AG09319 (cell line): ENCODE results near the gene UNC5C.

Source experiments
- DNase-seq: peaks from one replicate; pipeline ENCODE4 v3.0.0-alpha.2; 2010; ENCODE audit warnings: low read depth; ENCODE audit errors: extremely low read depth
- TF ChIP-seq, protein P1 (sequence below): IDR thresholded peaks from 2 replicates; pipeline ENCODE4 v1.5.1; 2011; ENCODE audit warnings: low read depth, mild to moderate bottlenecking, inconsistent platforms, low read length, moderate library complexity

The UNC5C gene

DNA sequence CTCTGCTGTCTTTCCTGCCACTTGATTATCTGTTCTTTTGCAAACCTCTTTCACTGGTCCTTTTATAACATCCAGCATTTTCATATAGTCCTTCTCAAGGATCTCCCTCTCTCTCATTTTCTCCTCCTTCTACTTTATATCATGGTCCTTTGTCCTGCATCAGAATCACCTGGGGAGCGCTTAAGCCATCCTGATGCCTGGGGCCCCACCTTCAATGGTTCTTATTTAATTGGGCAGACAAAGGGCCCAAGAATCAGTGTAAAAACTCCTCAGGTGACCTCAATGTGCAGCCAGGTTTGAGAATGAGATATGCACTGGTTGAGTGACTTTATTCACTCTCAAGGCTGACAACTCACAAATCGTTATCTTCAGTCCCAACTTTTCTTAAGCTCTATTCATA lies 283.9 kb downstream of the UNC5C start:
- TF ChIP-seq, protein P1, sequence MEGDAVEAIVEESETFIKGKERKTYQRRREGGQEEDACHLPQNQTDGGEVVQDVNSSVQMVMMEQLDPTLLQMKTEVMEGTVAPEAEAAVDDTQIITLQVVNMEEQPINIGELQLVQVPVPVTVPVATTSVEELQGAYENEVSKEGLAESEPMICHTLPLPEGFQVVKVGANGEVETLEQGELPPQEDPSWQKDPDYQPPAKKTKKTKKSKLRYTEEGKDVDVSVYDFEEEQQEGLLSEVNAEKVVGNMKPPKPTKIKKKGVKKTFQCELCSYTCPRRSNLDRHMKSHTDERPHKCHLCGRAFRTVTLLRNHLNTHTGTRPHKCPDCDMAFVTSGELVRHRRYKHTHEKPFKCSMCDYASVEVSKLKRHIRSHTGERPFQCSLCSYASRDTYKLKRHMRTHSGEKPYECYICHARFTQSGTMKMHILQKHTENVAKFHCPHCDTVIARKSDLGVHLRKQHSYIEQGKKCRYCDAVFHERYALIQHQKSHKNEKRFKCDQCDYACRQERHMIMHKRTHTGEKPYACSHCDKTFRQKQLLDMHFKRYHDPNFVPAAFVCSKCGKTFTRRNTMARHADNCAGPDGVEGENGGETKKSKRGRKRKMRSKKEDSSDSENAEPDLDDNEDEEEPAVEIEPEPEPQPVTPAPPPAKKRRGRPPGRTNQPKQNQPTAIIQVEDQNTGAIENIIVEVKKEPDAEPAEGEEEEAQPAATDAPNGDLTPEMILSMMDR = no peak
- DNase-seq = no peak

DNA sequence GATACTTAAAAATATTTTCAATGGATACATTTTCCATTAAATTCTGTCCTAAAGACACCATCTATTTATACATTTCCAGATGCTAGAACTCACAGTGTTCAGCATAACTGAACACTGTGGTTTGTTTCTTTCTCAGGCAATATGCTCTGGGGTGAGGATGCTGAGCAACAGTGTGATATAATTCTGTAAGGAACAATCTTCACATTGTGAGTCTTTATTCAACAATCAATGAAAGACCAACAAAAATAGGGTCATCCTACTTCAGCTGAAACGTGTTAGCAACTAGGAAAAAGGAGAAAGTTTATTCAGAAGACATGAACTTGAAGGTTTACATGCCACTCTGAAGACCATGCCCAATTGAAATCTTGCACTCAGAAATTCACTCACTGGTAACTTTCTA lies 284.8 kb downstream of the UNC5C start:
- TF ChIP-seq, protein P1 = no peak
- DNase-seq = no peak

GRCh38 chr4:95263391-95263790 lies 285.4 kb downstream of the UNC5C start:
- TF ChIP-seq, protein P1 = no peak
- no peak for DNase-seq

GRCh38 chr4:95256108-95256835 lies 292.5 kb downstream of the UNC5C start:
- DNase-seq = no peak
- TF ChIP-seq, protein P1 = no peak

DNA sequence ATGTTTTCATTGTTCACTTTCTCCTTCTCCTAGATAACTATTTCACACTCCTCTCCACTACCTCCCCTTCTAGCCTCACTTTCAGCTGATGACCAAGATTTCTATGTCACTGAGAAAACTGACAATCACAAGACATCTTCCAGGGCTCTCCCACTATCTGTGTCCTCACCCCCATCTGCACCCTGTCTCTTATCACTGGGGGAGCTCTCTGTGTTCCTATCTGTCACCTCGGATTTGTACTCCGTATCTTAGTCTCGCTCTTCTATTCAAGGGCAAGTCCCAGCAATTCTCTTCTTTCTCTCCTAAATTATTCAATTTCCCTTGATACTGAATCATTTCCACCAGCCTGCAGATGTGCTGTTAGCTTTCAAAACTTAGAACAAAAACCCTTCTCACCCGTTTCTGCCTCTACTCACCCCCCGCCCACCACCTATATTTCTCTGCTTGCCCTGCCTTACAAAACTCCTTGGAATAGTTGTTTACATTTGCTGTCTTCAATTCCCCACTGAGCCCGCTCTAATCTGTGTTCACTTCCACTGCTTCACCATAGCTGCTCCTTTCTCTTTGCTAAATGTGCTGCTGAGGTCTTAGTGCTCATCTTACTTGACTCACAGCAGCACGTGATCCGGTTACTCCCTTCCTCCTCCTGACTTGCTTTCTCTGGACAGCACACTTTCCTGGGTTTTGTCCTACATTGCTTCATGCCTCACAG lies 293.2 kb downstream of the UNC5C start:
- DNase-seq = no peak

DNA sequence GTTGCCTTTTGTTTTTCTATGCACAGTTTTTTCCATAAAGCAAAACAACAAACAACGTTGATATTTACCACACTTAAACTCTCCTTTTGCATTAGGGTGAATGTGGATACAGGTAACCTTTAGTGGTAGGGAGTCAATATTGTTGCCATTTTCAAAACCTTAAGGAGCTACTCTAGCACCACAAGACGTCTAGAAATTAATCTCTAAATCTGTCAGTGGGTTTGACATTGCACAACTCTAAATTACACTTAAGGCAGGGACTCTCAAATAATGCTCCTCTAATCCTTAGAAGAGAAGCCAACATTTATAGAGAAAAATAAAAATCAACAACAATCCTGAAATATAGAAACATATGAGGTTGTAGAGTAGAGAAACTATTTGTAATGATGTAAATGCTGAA lies 297.2 kb downstream of the UNC5C start:
- TF ChIP-seq, protein P1 = no peak
- DNase-seq = no peak

More for the DNA sequence above, 293.2 kb downstream of the UNC5C start:
- TF ChIP-seq, protein P1 = no peak

- no peak for DNase-seq
- TF ChIP-seq, protein P1 = no peak
Observed at GRCh38 chr4:95250544-95251137, 298.1 kb downstream of the UNC5C start.
